GM23338 (cell line): ENCODE data around the gene CYBA. TPM values are rescaled to one million over a fixed set of nuclear protein-coding genes. Genes with fewer than 3 reads are reported as not detected.

Experiments
- ATAC-seq: fragments of 200-7000 bp; cut with Tn5 transposase; 3 replicates; pipeline ENCODE4 v1.9.1; 2020
- DNase-seq: peaks from one replicate; pipeline ENCODE4 v3.0.0-alpha.2; 2015; ENCODE audit warnings: low spot score
- H2AFZ ChIP-seq: fragments of 200-600 bp; sonication (generic); 2 replicates; pipeline ENCODE4 v1.8.0; 2016; ENCODE audit warnings: antibody characterized with exemption, mild to moderate bottlenecking, moderate library complexity
- H3F3A ChIP-seq: fragments of 200-600 bp; sonication (generic); replicated peaks from 2 replicates; pipeline ENCODE4 v1.8.0; 2017; ENCODE audit warnings: antibody characterized with exemption, mixed run types, low read depth
- H3K27ac ChIP-seq: fragments of 200-600 bp; sonication (generic); 2 replicates; pipeline ENCODE4 v1.6.1; 2016; ENCODE audit warnings: low read depth
- H3K27me3 ChIP-seq: fragments of 200-600 bp; sonication (generic); 2 replicates; pipeline ENCODE4 v1.8.0; 2016; ENCODE audit warnings: mild to moderate bottlenecking, mixed run types, moderate library complexity; ENCODE audit not compliant: insufficient read depth
- H3K36me3 ChIP-seq: fragments of 200-600 bp; sonication (generic); 2 replicates; pipeline ENCODE4 v1.8.0; 2016; ENCODE audit warnings: mild to moderate bottlenecking; ENCODE audit not compliant: insufficient read depth
- H3K4me1 ChIP-seq: fragments of 200-600 bp; sonication (generic); 2 replicates; pipeline ENCODE4 v1.8.0; 2016; ENCODE audit warnings: mild to moderate bottlenecking, moderate library complexity; ENCODE audit not compliant: insufficient read depth
- H3K4me2 ChIP-seq: fragments of 200-600 bp; sonication (generic); 2 replicates; pipeline ENCODE4 v1.7.1; 2017; ENCODE audit warnings: mixed run types
- H3K4me3 ChIP-seq: fragments of 200-600 bp; sonication (generic); 2 replicates; pipeline ENCODE4 v1.6.1; 2016; ENCODE audit warnings: mixed run types
- H3K79me2 ChIP-seq: fragments of 200-600 bp; sonication (generic); replicated peaks from 2 replicates; pipeline ENCODE4 v1.8.0; 2017; ENCODE audit warnings: mild to moderate bottlenecking; ENCODE audit not compliant: insufficient read depth
- H3K9me2 ChIP-seq: fragments of 200-600 bp; sonication (generic); 2 replicates; pipeline ENCODE4 v1.8.0; 2017; ENCODE audit not compliant: insufficient read depth
- H4K20me1 ChIP-seq: fragments of 200-600 bp; sonication (generic); replicated peaks from 2 replicates; pipeline ENCODE4 v1.8.0; 2017; ENCODE audit warnings: mild to moderate bottlenecking; ENCODE audit not compliant: insufficient read depth
- H3K27ac Mint-ChIP-seq: 2 replicates; pipeline ENCODE4 v1.8.0; 2020; ENCODE audit warnings: inconsistent platforms, mild to moderate bottlenecking, moderate library complexity, mixed read lengths
- H3K27me3 Mint-ChIP-seq: 3 replicates; pipeline ENCODE4 v1.8.0; 2022; ENCODE audit warnings: low read depth, mild to moderate bottlenecking, moderate library complexity, mixed read lengths, inconsistent platforms; ENCODE audit not compliant: insufficient read depth, poor library complexity
- H3K36me3 Mint-ChIP-seq: 3 replicates; pipeline ENCODE4 v1.8.0; 2021; ENCODE audit warnings: low read depth, mild to moderate bottlenecking, inconsistent platforms, moderate library complexity, mixed read lengths
- H3K4me1 Mint-ChIP-seq: 3 replicates; pipeline ENCODE4 v1.8.0; 2020; ENCODE audit warnings: mild to moderate bottlenecking, inconsistent platforms, mixed read lengths
- H3K4me3 Mint-ChIP-seq: 3 replicates; pipeline ENCODE4 v1.8.0; 2021; ENCODE audit warnings: moderate library complexity, mild to moderate bottlenecking, inconsistent platforms, mixed read lengths
- H3K9me3 Mint-ChIP-seq: 3 replicates; pipeline ENCODE4 v1.8.0; 2020; ENCODE audit warnings: moderate library complexity, mild to moderate bottlenecking, inconsistent platforms, mixed read lengths
- CREB1 ChIP-seq: fragments of 250-450 bp; sonication (Bioruptor Pico); IDR thresholded peaks from 2 replicates; pipeline ENCODE4 v1.5.0; 2020; ENCODE audit warnings: low read depth, mild to moderate bottlenecking, moderate library complexity
- EZH2 ChIP-seq: fragments of 200-600 bp; sonication (generic); IDR thresholded peaks from one replicate; pipeline ENCODE4 v1.8.0; 2017; ENCODE audit warnings: antibody characterized with exemption, mild to moderate bottlenecking, low read depth; ENCODE audit not compliant: unreplicated experiment
- EZH2phosphoT487 ChIP-seq: fragments of 200-600 bp; sonication (generic); IDR thresholded peaks from one replicate; pipeline ENCODE4 v1.8.1; 2018; ENCODE audit warnings: antibody characterized with exemption; ENCODE audit not compliant: unreplicated experiment
- JUNB ChIP-seq: IDR thresholded peaks from one replicate; pipeline ENCODE4 v1.6.1; 2016; ENCODE audit warnings: antibody characterized with exemption; ENCODE audit not compliant: unreplicated experiment
- NANOG ChIP-seq: IDR thresholded peaks from 2 replicates; pipeline ENCODE4 v1.6.1; 2016; ENCODE audit warnings: antibody characterized with exemption, borderline replicate concordance
- POLR2AphosphoS5 ChIP-seq: IDR thresholded peaks from 2 replicates; pipeline ENCODE4 v1.6.1; 2016; ENCODE audit warnings: antibody characterized with exemption, low read depth
- STAT1 ChIP-seq: IDR thresholded peaks from one replicate; pipeline ENCODE4 v1.6.1; 2016; ENCODE audit warnings: antibody characterized with exemption; ENCODE audit not compliant: unreplicated experiment
- ZNF114 ChIP-seq: fragments of 250-450 bp; sonication (Bioruptor Pico); IDR thresholded peaks from 2 replicates; pipeline ENCODE4 v1.5.0; 2020; ENCODE audit warnings: mild to moderate bottlenecking, moderate library complexity
- ZNF331 ChIP-seq: fragments of 250-450 bp; sonication (Bioruptor Pico); IDR thresholded peaks from 2 replicates; pipeline ENCODE4 v1.5.0; 2020; ENCODE audit warnings: low read depth, mild to moderate bottlenecking, moderate library complexity
- polyA plus RNA-seq: library from polyadenylated mRNA; unstranded; fragments of >200 nt; fragmentation: Nextera tagmentation; extraction: Ambion mirVana; gene quantifications from 2 replicates; pipeline ENCODE4 v1.2.1, GENCODE V29; 2016
- total RNA-seq: library from RNA; depleted of rRNA; stranded (reverse); fragments of >200 nt; shearing (Covaris generic); gene quantifications from 2 replicates; pipeline ENCODE4 v1.2.3, GENCODE V29; 2014
- TF ChIP-seq, protein P1 (sequence below), 2 experiments: fragments of 200-600 bp in 1 of 2; sonication (generic) in 1 of 2; conservative IDR thresholded peaks; 2 replicates each; pipeline versions ENCODE4 v1.5.1 to v1.6.1; 2016 to 2017; ENCODE audit warnings: antibody characterized with exemption in 2 of 2, low read depth in 2 of 2, mild to moderate bottlenecking in 2 of 2, moderate library complexity in 1 of 2
- TF ChIP-seq, protein P2 (sequence below): fragments of 250-450 bp; sonication (Bioruptor Pico); IDR thresholded peaks from 2 replicates; pipeline ENCODE4 v1.5.0; 2020; ENCODE audit warnings: mild to moderate bottlenecking, moderate library complexity
- TF ChIP-seq, protein P3 (sequence below): IDR thresholded peaks from 2 replicates; pipeline ENCODE4 v1.6.1; 2016; ENCODE audit warnings: antibody characterized with exemption
- TF ChIP-seq, protein P4 (sequence below): IDR thresholded peaks from one replicate; pipeline ENCODE4 v1.6.1; 2018; ENCODE audit warnings: antibody characterized with exemption; ENCODE audit not compliant: unreplicated experiment

The CYBA gene
- total and polyA plus RNA-seq, 2 experiments from 2014 or later, result 275 to 281 TPM

- H3K27me3 Mint-ChIP-seq, result peaks cover 9% of the 10 kb centered on the region
- no peak overlapping the region for H3K4me2 ChIP-seq
- no peak overlapping the region for H3K27ac ChIP-seq
- DNase-seq, result no peak
- H3K9me3 Mint-ChIP-seq, result no peaks in the 10 kb centered on the region
- no peaks in the 10 kb centered on the region for H3K27me3 ChIP-seq
- no peaks in the 10 kb centered on the region for H3K36me3 ChIP-seq
- H3K4me1 Mint-ChIP-seq, result peaks cover 11% of the 10 kb centered on the region
- H3K4me1 ChIP-seq, result peaks cover 11% of the 10 kb centered on the region; the same call in 1 of the 2 replicates
- H3K4me3 ChIP-seq, result no peak overlapping the region
- H2AFZ ChIP-seq, result no peak overlapping the region
- H3K36me3 Mint-ChIP-seq, result peaks cover 18% of the 10 kb centered on the region; the same call in 2 of the 3 replicates
- H3K27ac Mint-ChIP-seq, result no peak overlapping the region
- peaks cover 7% of the 10 kb centered on the region; the same call in 1 of the 2 replicates for H4K20me1 ChIP-seq
- H3K79me2 ChIP-seq, result peaks cover 14% of the 10 kb centered on the region; the same call in 1 of the 2 replicates
- 0 out of 2 replicates have a peak, but pooled peaks cover 7% of the 10 kb centered on the region for H3F3A ChIP-seq
- no peak for ATAC-seq
- no peaks in the 10 kb centered on the region for H3K9me2 ChIP-seq
- no peak overlapping the region for H3K4me3 Mint-ChIP-seq
- TF ChIP-seq, protein P1, sequence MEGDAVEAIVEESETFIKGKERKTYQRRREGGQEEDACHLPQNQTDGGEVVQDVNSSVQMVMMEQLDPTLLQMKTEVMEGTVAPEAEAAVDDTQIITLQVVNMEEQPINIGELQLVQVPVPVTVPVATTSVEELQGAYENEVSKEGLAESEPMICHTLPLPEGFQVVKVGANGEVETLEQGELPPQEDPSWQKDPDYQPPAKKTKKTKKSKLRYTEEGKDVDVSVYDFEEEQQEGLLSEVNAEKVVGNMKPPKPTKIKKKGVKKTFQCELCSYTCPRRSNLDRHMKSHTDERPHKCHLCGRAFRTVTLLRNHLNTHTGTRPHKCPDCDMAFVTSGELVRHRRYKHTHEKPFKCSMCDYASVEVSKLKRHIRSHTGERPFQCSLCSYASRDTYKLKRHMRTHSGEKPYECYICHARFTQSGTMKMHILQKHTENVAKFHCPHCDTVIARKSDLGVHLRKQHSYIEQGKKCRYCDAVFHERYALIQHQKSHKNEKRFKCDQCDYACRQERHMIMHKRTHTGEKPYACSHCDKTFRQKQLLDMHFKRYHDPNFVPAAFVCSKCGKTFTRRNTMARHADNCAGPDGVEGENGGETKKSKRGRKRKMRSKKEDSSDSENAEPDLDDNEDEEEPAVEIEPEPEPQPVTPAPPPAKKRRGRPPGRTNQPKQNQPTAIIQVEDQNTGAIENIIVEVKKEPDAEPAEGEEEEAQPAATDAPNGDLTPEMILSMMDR (conservative IDR thresholded peaks at IDR 0.05; ENCODE audit: low read depth in 2 of 2), result no peak
- TF ChIP-seq CREB1 (CRISPR knock-in tag) (no peak), ZNF331 (CRISPR knock-in tag) (no peak), EZH2 (no peak), STAT1 (no peak), NANOG (no peak), POLR2AphosphoS5 (no peak), ZNF114 (CRISPR knock-in tag) (no peak), EZH2phosphoT487 (no peak), JUNB (no peak)
- TF ChIP-seq, protein P2, sequence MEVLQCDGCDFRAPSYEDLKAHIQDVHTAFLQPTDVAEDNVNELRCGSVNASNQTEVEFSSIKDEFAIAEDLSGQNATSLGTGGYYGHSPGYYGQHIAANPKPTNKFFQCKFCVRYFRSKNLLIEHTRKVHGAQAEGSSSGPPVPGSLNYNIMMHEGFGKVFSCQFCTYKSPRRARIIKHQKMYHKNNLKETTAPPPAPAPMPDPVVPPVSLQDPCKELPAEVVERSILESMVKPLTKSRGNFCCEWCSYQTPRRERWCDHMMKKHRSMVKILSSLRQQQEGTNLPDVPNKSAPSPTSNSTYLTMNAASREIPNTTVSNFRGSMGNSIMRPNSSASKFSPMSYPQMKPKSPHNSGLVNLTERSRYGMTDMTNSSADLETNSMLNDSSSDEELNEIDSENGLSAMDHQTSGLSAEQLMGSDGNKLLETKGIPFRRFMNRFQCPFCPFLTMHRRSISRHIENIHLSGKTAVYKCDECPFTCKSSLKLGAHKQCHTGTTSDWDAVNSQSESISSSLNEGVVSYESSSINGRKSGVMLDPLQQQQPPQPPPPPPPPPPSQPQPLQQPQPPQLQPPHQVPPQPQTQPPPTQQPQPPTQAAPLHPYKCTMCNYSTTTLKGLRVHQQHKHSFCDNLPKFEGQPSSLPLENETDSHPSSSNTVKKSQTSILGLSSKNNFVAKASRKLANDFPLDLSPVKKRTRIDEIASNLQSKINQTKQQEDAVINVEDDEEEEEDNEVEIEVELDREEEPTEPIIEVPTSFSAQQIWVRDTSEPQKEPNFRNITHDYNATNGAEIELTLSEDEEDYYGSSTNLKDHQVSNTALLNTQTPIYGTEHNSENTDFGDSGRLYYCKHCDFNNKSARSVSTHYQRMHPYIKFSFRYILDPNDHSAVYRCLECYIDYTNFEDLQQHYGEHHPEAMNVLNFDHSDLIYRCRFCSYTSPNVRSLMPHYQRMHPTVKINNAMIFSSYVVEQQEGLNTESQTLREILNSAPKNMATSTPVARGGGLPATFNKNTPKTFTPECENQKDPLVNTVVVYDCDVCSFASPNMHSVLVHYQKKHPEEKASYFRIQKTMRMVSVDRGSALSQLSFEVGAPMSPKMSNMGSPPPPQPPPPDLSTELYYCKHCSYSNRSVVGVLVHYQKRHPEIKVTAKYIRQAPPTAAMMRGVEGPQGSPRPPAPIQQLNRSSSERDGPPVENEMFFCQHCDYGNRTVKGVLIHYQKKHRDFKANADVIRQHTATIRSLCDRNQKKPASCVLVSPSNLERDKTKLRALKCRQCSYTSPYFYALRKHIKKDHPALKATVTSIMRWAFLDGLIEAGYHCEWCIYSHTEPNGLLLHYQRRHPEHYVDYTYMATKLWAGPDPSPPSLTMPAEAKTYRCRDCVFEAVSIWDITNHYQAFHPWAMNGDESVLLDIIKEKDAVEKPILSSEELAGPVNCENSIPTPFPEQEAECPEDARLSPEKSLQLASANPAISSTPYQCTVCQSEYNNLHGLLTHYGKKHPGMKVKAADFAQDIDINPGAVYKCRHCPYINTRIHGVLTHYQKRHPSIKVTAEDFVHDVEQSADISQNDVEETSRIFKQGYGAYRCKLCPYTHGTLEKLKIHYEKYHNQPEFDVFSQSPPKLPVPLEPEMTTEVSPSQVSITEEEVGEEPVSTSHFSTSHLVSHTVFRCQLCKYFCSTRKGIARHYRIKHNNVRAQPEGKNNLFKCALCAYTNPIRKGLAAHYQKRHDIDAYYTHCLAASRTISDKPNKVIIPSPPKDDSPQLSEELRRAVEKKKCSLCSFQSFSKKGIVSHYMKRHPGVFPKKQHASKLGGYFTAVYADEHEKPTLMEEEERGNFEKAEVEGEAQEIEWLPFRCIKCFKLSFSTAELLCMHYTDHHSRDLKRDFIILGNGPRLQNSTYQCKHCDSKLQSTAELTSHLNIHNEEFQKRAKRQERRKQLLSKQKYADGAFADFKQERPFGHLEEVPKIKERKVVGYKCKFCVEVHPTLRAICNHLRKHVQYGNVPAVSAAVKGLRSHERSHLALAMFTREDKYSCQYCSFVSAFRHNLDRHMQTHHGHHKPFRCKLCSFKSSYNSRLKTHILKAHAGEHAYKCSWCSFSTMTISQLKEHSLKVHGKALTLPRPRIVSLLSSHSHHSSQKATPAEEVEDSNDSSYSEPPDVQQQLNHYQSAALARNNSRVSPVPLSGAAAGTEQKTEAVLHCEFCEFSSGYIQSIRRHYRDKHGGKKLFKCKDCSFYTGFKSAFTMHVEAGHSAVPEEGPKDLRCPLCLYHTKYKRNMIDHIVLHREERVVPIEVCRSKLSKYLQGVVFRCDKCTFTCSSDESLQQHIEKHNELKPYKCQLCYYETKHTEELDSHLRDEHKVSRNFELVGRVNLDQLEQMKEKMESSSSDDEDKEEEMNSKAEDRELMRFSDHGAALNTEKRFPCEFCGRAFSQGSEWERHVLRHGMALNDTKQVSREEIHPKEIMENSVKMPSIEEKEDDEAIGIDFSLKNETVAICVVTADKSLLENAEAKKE (CRISPR knock-in tag), result no peak
- TF ChIP-seq, protein P3, sequence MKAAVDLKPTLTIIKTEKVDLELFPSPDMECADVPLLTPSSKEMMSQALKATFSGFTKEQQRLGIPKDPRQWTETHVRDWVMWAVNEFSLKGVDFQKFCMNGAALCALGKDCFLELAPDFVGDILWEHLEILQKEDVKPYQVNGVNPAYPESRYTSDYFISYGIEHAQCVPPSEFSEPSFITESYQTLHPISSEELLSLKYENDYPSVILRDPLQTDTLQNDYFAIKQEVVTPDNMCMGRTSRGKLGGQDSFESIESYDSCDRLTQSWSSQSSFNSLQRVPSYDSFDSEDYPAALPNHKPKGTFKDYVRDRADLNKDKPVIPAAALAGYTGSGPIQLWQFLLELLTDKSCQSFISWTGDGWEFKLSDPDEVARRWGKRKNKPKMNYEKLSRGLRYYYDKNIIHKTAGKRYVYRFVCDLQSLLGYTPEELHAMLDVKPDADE, result no peak
- TF ChIP-seq, protein P4, sequence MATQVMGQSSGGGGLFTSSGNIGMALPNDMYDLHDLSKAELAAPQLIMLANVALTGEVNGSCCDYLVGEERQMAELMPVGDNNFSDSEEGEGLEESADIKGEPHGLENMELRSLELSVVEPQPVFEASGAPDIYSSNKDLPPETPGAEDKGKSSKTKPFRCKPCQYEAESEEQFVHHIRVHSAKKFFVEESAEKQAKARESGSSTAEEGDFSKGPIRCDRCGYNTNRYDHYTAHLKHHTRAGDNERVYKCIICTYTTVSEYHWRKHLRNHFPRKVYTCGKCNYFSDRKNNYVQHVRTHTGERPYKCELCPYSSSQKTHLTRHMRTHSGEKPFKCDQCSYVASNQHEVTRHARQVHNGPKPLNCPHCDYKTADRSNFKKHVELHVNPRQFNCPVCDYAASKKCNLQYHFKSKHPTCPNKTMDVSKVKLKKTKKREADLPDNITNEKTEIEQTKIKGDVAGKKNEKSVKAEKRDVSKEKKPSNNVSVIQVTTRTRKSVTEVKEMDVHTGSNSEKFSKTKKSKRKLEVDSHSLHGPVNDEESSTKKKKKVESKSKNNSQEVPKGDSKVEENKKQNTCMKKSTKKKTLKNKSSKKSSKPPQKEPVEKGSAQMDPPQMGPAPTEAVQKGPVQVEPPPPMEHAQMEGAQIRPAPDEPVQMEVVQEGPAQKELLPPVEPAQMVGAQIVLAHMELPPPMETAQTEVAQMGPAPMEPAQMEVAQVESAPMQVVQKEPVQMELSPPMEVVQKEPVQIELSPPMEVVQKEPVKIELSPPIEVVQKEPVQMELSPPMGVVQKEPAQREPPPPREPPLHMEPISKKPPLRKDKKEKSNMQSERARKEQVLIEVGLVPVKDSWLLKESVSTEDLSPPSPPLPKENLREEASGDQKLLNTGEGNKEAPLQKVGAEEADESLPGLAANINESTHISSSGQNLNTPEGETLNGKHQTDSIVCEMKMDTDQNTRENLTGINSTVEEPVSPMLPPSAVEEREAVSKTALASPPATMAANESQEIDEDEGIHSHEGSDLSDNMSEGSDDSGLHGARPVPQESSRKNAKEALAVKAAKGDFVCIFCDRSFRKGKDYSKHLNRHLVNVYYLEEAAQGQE, result no peak
Measured at GRCh38 chr16:88647178-88648070, 3.4 kb downstream of the CYBA start.
